ENCODE measurements around the gene GTPBP1. TPM values are rescaled to one million over a fixed set of nuclear protein-coding genes. Genes with fewer than 3 reads are reported as not detected.

Gene GTPBP1
- total and polyA plus RNA-seq, 2 of the 4 experiments (the other 2 are of a cell fraction) = 12.4 to 29.5 TPM

DNA sequence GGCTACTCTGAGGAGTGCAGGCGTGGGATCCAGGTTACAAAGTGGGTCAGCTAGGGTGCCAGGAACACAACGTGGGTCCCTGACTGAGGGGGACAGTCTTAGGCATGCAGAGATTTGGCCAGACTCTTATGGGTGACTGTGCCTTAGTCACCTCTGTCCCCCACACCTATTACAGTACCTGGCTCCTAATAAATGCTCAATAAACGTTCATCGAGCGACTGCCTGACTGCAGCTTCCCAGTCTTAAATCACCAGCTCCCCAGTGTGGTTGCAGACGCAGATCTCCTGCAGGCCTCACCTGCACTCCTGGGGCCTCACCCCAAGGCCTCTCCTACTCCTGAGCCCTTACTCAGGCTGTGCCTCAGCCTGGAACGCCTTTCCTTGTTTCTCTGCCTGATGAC lies 53.3 kb downstream of the GTPBP1 start:
- Histone ChIP-seq H2AFZ (replicated peaks; ENCODE audit: low read length, poor library complexity) (no peak overlapping the region), H3K4me3 (ENCODE audit: insufficient read depth, low read depth, low read length) (no peak overlapping the region), H3K36me3 (ENCODE audit: control insufficient read depth, insufficient read depth, low read length) (no peaks in the 10 kb centered on the region), H2BK15ac (ENCODE audit: low read depth, low read length) (no peak overlapping the region), H3K4ac (ENCODE audit: low read depth, low read length) (no peak overlapping the region), H3K9ac (ENCODE audit: low read depth, low read length) (no peak overlapping the region), H3K4me1 (ENCODE audit: control insufficient read depth, insufficient read depth, low read length) (peaks cover 10% of the 10 kb centered on the region), H3K23ac (ENCODE audit: low read depth, low read length) (no peak overlapping the region), H2AK5ac (ENCODE audit: low read depth, low read length) (no peak overlapping the region), H4K20me1 (ENCODE audit: insufficient read depth, low read length) (peaks cover 4% of the 10 kb centered on the region; the same call in 1 of the 2 replicates), H3K56ac (ENCODE audit: extremely low read depth, insufficient read depth, low read length) (no peak overlapping the region), H3K14ac (replicated peaks; ENCODE audit: low read depth, low read length) (no peak overlapping the region), H2BK120ac (ENCODE audit: low read depth, low read length) (no peak overlapping the region), H3K27ac (ENCODE audit: insufficient read depth, low read length) (no peak overlapping the region), H4K91ac (ENCODE audit: insufficient read depth, low read depth, low read length) (no peak overlapping the region), H4K8ac (ENCODE audit: low read depth in 2 of 2, low read length in 2 of 2) (no peak overlapping the region), H2BK20ac (ENCODE audit: low read depth, low read length) (no peak overlapping the region), H3K9me1 (ENCODE audit: insufficient read depth, low read length) (peaks cover 19% of the 10 kb centered on the region), H3K27me3 (ENCODE audit: control insufficient read depth, insufficient read depth, low read length) (no peaks in the 10 kb centered on the region), H3K18ac (ENCODE audit: low read depth, low read length) (no peak overlapping the region), H3K9me3 (ENCODE audit: control insufficient read depth, insufficient read depth, low read length) (no peaks in the 10 kb centered on the region), H2BK5ac (ENCODE audit: low read depth, low read length, poor library complexity, severe bottlenecking) (no peak overlapping the region), H3K79me1 (ENCODE audit: low read depth in 1 of 2, low read length in 2 of 2) (peaks cover 4 to 27% of the 10 kb centered on the region in 2 experiments), H3K4me2 (ENCODE audit: low read depth, low read length) (no peak overlapping the region), H2AK9ac (replicated peaks; ENCODE audit: low read depth, low read length, poor library complexity) (no peak overlapping the region), H4K5ac (ENCODE audit: low read depth, low read length) (no peak overlapping the region)
- in situ Hi-C loops (cut with MboI; ENCODE audit: low sequenced_read_pairs) (no loop called here), intact Hi-C loops (cut with micrococcal nuclease) (no loop called here), dilution Hi-C loops (cut with HindIII; ENCODE audit: low sequenced_read_pairs, unreplicated experiment) (no loop called here)
- ChIA-PET POLR2A (ENCODE audit: unreplicated experiment) (no interaction called here), CTCF (no interaction called here)
- no peak for ATAC-seq (ENCODE audit: low read depth)
- WGBS, 2 experiments (ENCODE audit: extremely low coverage in 2 of 2, insufficient read length in 1 of 2) = 89% methylated on average over 5 of the region's 7 CpGs; no CpG with 5 or more reads in 1 of the 2 experiments
- no TSS peak for BruUV-seq (replicated peaks)
- TF ChIP-seq, protein P1, sequence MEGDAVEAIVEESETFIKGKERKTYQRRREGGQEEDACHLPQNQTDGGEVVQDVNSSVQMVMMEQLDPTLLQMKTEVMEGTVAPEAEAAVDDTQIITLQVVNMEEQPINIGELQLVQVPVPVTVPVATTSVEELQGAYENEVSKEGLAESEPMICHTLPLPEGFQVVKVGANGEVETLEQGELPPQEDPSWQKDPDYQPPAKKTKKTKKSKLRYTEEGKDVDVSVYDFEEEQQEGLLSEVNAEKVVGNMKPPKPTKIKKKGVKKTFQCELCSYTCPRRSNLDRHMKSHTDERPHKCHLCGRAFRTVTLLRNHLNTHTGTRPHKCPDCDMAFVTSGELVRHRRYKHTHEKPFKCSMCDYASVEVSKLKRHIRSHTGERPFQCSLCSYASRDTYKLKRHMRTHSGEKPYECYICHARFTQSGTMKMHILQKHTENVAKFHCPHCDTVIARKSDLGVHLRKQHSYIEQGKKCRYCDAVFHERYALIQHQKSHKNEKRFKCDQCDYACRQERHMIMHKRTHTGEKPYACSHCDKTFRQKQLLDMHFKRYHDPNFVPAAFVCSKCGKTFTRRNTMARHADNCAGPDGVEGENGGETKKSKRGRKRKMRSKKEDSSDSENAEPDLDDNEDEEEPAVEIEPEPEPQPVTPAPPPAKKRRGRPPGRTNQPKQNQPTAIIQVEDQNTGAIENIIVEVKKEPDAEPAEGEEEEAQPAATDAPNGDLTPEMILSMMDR (conservative IDR thresholded peaks at IDR 0.05; ENCODE audit: low read depth, low read length) = no peak
- TF ChIP-seq BHLHE40 (IDR thresholded peaks at IDR 0.05; ENCODE audit: low read depth, low read length) (no peak), NFE2L2 (IDR thresholded peaks at IDR 0.05; ENCODE audit: low read depth, low read length) (no peak), MXI1 (IDR thresholded peaks at IDR 0.05; ENCODE audit: borderline replicate concordance, low read depth, low read length) (no peak), RCOR1 (IDR thresholded peaks at IDR 0.05; ENCODE audit: insufficient replicate concordance, low read length) (no peak), RFX5 (IDR thresholded peaks at IDR 0.05; ENCODE audit: low read depth, low read length) (no peak), CHD1 (IDR thresholded peaks at IDR 0.05; ENCODE audit: low read depth, low read length) (no peak), MAFK (IDR thresholded peaks at IDR 0.05; ENCODE audit: low read depth, low read length) (no peak)
- TF ChIP-seq, protein P2, sequence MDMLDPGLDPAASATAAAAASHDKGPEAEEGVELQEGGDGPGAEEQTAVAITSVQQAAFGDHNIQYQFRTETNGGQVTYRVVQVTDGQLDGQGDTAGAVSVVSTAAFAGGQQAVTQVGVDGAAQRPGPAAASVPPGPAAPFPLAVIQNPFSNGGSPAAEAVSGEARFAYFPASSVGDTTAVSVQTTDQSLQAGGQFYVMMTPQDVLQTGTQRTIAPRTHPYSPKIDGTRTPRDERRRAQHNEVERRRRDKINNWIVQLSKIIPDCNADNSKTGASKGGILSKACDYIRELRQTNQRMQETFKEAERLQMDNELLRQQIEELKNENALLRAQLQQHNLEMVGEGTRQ (IDR thresholded peaks at IDR 0.05; ENCODE audit: low read depth, low read length) = no peak
- DNase-seq = no peak

Data from IMR-90 (cell line).